ENCODE results near the gene MYH11.

GRCh38 chr16:15897121-15897780, 40.4 kb upstream of the MYH11 start:
- no peak for TF ChIP-seq CTCF (conservative IDR thresholded peaks at IDR 0.05 in 1 of 2, IDR thresholded peaks at IDR 0.05 in 1 of 2; ENCODE audit: low read depth in 1 of 2, low read length in 2 of 2)
- no peak for TF ChIP-seq EZH2 (IDR thresholded peaks at IDR 0.05; ENCODE audit: low read length, missing control alignments)

All from fibroblast of lung (primary cell).